GM12878 (cell line): ENCODE measurements around the gene RPS10. TPM values are rescaled to one million over a fixed set of nuclear protein-coding genes. Genes with fewer than 3 reads are reported as not detected.

ENCODE experiments used
- ATF7 ChIP-seq: fragments of 450-650 bp; IDR thresholded peaks from 2 replicates; pipeline ENCODE4 v1.6.1; 2016; ENCODE audit warnings: low read depth, mild to moderate bottlenecking
- BRCA1 ChIP-seq: IDR thresholded peaks from 2 replicates; pipeline ENCODE4 v1.6.1; 2011; ENCODE audit warnings: low read depth, low read length, improper control_type of control experiment
- CBFB ChIP-seq: IDR thresholded peaks from 2 replicates; pipeline ENCODE4 v1.6.1; 2016; ENCODE audit warnings: antibody characterized with exemption, low read depth
- EGR1 ChIP-seq, 2 experiments: IDR thresholded peaks; 1 replicate in 1 of 2; 2 replicates in 1 of 2; pipeline ENCODE4 v1.6.1; 2011 to 2012; ENCODE audit warnings: low read depth in 2 of 2, low read length in 2 of 2, borderline replicate concordance in 1 of 2, mild to moderate bottlenecking in 1 of 2, moderate library complexity in 1 of 2
- GABPA ChIP-seq: IDR thresholded peaks from 2 replicates; pipeline ENCODE4 v1.6.1; 2014; ENCODE audit warnings: antibody characterized with exemption, low read depth, mild to moderate bottlenecking, inconsistent platforms
- HDAC6 ChIP-seq: fragments of 200-600 bp; sonication (generic); IDR thresholded peaks from one replicate; pipeline ENCODE4 v1.8.0; 2017; ENCODE audit warnings: antibody characterized with exemption; ENCODE audit not compliant: unreplicated experiment
- MEF2A ChIP-seq: IDR thresholded peaks from 2 replicates; pipeline ENCODE4 v1.6.1; 2011; ENCODE audit warnings: low read depth, mild to moderate bottlenecking, low read length, moderate library complexity; ENCODE audit not compliant: insufficient read depth
- MYC ChIP-seq: IDR thresholded peaks from 2 replicates; pipeline ENCODE4 v1.6.1; 2011; ENCODE audit warnings: mild to moderate bottlenecking, low read length, moderate library complexity, inconsistent platforms; ENCODE audit not compliant: insufficient read depth, insufficient replicate concordance, insufficient read length, severe bottlenecking
- NFYA ChIP-seq: IDR thresholded peaks from 2 replicates; pipeline ENCODE4 v1.6.1; 2011; ENCODE audit warnings: low read depth, mild to moderate bottlenecking, low read length, improper control_type of control experiment, borderline replicate concordance
- NR2F1 ChIP-seq: fragments of 450-650 bp; conservative IDR thresholded peaks from 2 replicates; pipeline ENCODE4 v1.6.1; 2017; ENCODE audit warnings: mild to moderate bottlenecking
- RB1 ChIP-seq: fragments of 450-650 bp; formaldehyde crosslinking; IDR thresholded peaks from 2 replicates; pipeline ENCODE4 v1.6.1; 2017; ENCODE audit warnings: mild to moderate bottlenecking, borderline replicate concordance
- RCOR1 ChIP-seq: conservative IDR thresholded peaks from 2 replicates; pipeline ENCODE4 v1.6.1; 2012; ENCODE audit warnings: low read depth, low read length, improper control_type of control experiment
- RELA ChIP-seq: fragments of 450-650 bp; IDR thresholded peaks from 2 replicates; pipeline ENCODE4 v1.8.0; 2014; ENCODE audit warnings: borderline replicate concordance; ENCODE audit not compliant: partially characterized antibody
- RUNX3 ChIP-seq: IDR thresholded peaks from 2 replicates; pipeline ENCODE4 v1.6.1; 2012; ENCODE audit warnings: low read length, inconsistent platforms
- SPI1 ChIP-seq: IDR thresholded peaks from 2 replicates; pipeline ENCODE4 v1.6.1; 2011; ENCODE audit warnings: low read depth, mild to moderate bottlenecking, low read length, moderate library complexity, borderline replicate concordance; ENCODE audit not compliant: insufficient read depth
- TAF1 ChIP-seq: IDR thresholded peaks from 2 replicates; pipeline ENCODE4 v1.6.1; 2011; ENCODE audit warnings: mild to moderate bottlenecking, low read depth, low read length, borderline replicate concordance
- TCF12 ChIP-seq: IDR thresholded peaks from 2 replicates; pipeline ENCODE4 v1.6.1; 2011; ENCODE audit warnings: low read depth, mild to moderate bottlenecking, low read length
- USF1 ChIP-seq: IDR thresholded peaks from 2 replicates; pipeline ENCODE4 v1.6.1; 2011; ENCODE audit warnings: borderline replicate concordance, low read depth, mild to moderate bottlenecking, moderate library complexity, mixed read lengths, low read length; ENCODE audit not compliant: insufficient read depth; ENCODE audit errors: extremely low read length
- ZZZ3 ChIP-seq: IDR thresholded peaks from 2 replicates; pipeline ENCODE4 v1.6.1; 2011; ENCODE audit warnings: low read depth; ENCODE audit not compliant: control insufficient read depth, insufficient read length
- polyA plus RNA-seq, 11 experiments: library from polyadenylated mRNA; depleted of rRNA in 4 of 11; unstranded in 6 of 11; stranded (reverse) in 5 of 11; fragments of >200 nt; fragmentation: Nextera tagmentation in 4 of 11; fragmentation: Illumina TruSeq in 1 of 11; extraction: Ambion mirVana in 4 of 11; extraction: Trizol in 1 of 11; gene quantifications; 1 replicate in 1 of 11; 2 replicates in 10 of 11; pipeline versions ENCODE4 v1.2.1 to v1.2.3, GENCODE V29; 2011 to 2016; ENCODE audit warnings: inconsistent platforms in 2 of 11, missing spikeins in 2 of 11, low read depth in 1 of 11
- total RNA-seq, 4 experiments: library from RNA; depleted of rRNA in 3 of 4; stranded (reverse); fragments of >200 nt in 3 of 4; fragmentation: Illumina TruSeq in 1 of 4; extraction: Trizol in 1 of 4; gene quantifications; 2 replicates each; pipeline versions ENCODE4 v1.2.1 to v1.2.3, GENCODE V29; 2013 to 2021
- TF ChIP-seq, protein P1 (sequence below), 3 experiments: IDR thresholded peaks in 2 of 3; conservative IDR thresholded peaks in 1 of 3; 2 replicates each; pipeline ENCODE4 v1.5.1; 2011; ENCODE audit warnings: low read depth in 3 of 3, low read length in 3 of 3, mild to moderate bottlenecking in 3 of 3, control low read depth in 2 of 3, moderate library complexity in 2 of 3, inconsistent platforms in 1 of 3, mixed read lengths in 1 of 3; ENCODE audit not compliant: control insufficient read depth in 2 of 3, insufficient read depth in 1 of 3; ENCODE audit errors: extremely low read depth in 1 of 3
- TF ChIP-seq, protein P2 (sequence below): IDR thresholded peaks from 2 replicates; pipeline ENCODE4 v1.6.1; 2011; ENCODE audit warnings: mild to moderate bottlenecking, low read depth, low read length, moderate library complexity; ENCODE audit not compliant: insufficient replicate concordance

The RPS10 gene
- total and polyA plus RNA-seq, 10 of the 15 experiments (the other 5 are each of a cell fraction or from before 2014, with no cell fraction given) = 1,546 to 3,970 (median 2,813) TPM

GRCh38 chr6:34425498-34426410, at the start of gene RPS10 (continued):
- TF ChIP-seq RELA (no peak), NR2F1 (peak; percentile 87), NFYA (no peak), HDAC6 (peak; percentile 48), ZZZ3 (no peak), ATF7 (no peak), EGR1 (IDR thresholded peaks at IDR 0.05; ENCODE audit: borderline replicate concordance in 1 of 2, low read depth in 2 of 2, low read length in 2 of 2) (peak in 1 of 2 experiments; percentile 55; a peak in 1 of 3 replicates), CBFB (peak; percentile 81), SPI1 (no peak), GABPA (no peak), MEF2A (no peak), MYC (peak; percentile 80), RUNX3 (peak; percentile 78), BRCA1 (no peak), TAF1 (peak; percentile 99), USF1 (no peak), RCOR1 (no peak), TCF12 (peak; percentile 52; the same call in 1 of the 2 replicates), RB1 (0 out of 2 replicates have a peak, but pooled peaks have one; percentile 33)
- TF ChIP-seq, protein P1, sequence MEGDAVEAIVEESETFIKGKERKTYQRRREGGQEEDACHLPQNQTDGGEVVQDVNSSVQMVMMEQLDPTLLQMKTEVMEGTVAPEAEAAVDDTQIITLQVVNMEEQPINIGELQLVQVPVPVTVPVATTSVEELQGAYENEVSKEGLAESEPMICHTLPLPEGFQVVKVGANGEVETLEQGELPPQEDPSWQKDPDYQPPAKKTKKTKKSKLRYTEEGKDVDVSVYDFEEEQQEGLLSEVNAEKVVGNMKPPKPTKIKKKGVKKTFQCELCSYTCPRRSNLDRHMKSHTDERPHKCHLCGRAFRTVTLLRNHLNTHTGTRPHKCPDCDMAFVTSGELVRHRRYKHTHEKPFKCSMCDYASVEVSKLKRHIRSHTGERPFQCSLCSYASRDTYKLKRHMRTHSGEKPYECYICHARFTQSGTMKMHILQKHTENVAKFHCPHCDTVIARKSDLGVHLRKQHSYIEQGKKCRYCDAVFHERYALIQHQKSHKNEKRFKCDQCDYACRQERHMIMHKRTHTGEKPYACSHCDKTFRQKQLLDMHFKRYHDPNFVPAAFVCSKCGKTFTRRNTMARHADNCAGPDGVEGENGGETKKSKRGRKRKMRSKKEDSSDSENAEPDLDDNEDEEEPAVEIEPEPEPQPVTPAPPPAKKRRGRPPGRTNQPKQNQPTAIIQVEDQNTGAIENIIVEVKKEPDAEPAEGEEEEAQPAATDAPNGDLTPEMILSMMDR (IDR thresholded peaks at IDR 0.05 in 2 of 3, conservative IDR thresholded peaks at IDR 0.05 in 1 of 3; ENCODE audit: control insufficient read depth in 2 of 3, extremely low read depth in 1 of 3, insufficient read depth in 1 of 3, low read depth in 3 of 3, low read length in 3 of 3) = no peak
- TF ChIP-seq, protein P2, sequence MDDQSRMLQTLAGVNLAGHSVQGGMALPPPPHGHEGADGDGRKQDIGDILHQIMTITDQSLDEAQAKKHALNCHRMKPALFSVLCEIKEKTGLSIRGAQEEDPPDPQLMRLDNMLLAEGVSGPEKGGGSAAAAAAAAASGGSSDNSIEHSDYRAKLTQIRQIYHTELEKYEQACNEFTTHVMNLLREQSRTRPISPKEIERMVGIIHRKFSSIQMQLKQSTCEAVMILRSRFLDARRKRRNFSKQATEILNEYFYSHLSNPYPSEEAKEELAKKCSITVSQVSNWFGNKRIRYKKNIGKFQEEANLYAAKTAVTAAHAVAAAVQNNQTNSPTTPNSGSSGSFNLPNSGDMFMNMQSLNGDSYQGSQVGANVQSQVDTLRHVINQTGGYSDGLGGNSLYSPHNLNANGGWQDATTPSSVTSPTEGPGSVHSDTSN = no peak
